Activated T-cell treated with anti-CD3 and anti-CD28 coated beads, Interleukin-2, amount 50 U/mL, for 4 hours (primary cell): ENCODE measurements around the gene HOXB6. TPM values are rescaled to one million over a fixed set of nuclear protein-coding genes. Genes with fewer than 3 reads are reported as not detected.

Experiments used
- ATAC-seq, 2 donors: fragments of 200-7000 bp; cut with Tn5 transposase; one replicate each; pipeline ENCODE4 v1.10.0; 2021
- DNase-seq: peaks from one replicate; pipeline ENCODE4 v3.0.0-alpha.2; 2020
- H3K27me3 Mint-ChIP-seq: one replicate; pipeline ENCODE4 v1.8.0; 2021; ENCODE audit warnings: low read depth, mixed read lengths
- H3K36me3 Mint-ChIP-seq: one replicate; pipeline ENCODE4 v1.8.0; 2022; ENCODE audit warnings: mixed read lengths; ENCODE audit not compliant: insufficient read depth
- H3K4me1 Mint-ChIP-seq: one replicate; pipeline ENCODE4 v1.8.0; 2021; ENCODE audit warnings: low read depth, mixed read lengths
- H3K4me3 Mint-ChIP-seq: one replicate; pipeline ENCODE4 v1.8.0; 2021; ENCODE audit warnings: mild to moderate bottlenecking, moderate library complexity, mixed read lengths
- H3K9me3 Mint-ChIP-seq: one replicate; pipeline ENCODE4 v1.8.0; 2021; ENCODE audit warnings: mixed read lengths
- total RNA-seq, 3 donors: library from RNA; stranded (reverse); gene quantifications; one replicate each; pipeline ENCODE4 v1.2.1, GENCODE V29; 2021

The HOXB6 gene
- total RNA-seq, 3 donors from 2014 or later: 0.24 to 0.27 TPM; not detected in 1

DNA sequence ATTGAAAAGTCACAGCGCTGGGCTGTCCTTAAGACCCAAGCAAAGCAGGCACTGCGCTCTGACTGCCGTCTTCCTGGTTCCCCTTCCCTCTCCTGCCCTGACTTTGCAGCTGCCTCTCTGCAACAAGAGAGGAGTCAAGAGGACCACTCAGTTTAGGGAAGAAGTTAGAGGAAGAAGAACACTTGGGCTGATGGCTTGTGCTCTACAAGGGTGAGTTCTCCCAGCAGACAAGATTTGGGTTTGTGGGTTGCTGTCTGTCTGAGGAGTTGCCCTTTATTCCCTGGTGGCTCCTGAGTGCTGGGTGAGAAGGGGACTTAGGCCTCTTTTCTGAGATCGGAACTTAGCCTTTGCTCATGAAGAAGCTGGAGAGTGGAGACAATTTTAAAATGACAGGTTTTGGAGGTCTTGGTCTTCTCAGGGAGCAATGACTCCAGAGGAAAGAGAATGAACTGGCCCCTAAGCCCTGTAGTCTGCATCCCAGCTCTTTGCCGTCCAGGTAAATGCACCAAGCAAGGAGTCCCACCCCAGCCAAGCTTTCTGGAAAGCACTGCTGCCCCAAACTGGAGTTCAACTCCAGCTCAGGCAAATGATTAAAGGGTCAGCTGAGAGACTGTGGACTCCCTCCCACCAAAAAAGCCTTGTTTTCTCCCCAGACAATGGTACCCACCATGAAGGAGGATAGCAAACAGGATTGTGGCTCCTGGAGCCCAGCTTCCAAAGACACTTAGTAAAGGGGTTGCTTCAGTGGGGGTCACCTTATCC is 24.0 kb upstream of the HOXB6 start:
- H3K27me3 Mint-ChIP-seq: peaks cover 83% of the 10 kb centered on the region
- no peaks in the 10 kb centered on the region for H3K9me3 Mint-ChIP-seq
- ATAC-seq (no peak), DNase-seq (no peak)
- H3K4me1 Mint-ChIP-seq: peaks cover 14% of the 10 kb centered on the region
- H3K4me3 Mint-ChIP-seq: no peak overlapping the region
- no peaks in the 10 kb centered on the region for H3K36me3 Mint-ChIP-seq

DNA sequence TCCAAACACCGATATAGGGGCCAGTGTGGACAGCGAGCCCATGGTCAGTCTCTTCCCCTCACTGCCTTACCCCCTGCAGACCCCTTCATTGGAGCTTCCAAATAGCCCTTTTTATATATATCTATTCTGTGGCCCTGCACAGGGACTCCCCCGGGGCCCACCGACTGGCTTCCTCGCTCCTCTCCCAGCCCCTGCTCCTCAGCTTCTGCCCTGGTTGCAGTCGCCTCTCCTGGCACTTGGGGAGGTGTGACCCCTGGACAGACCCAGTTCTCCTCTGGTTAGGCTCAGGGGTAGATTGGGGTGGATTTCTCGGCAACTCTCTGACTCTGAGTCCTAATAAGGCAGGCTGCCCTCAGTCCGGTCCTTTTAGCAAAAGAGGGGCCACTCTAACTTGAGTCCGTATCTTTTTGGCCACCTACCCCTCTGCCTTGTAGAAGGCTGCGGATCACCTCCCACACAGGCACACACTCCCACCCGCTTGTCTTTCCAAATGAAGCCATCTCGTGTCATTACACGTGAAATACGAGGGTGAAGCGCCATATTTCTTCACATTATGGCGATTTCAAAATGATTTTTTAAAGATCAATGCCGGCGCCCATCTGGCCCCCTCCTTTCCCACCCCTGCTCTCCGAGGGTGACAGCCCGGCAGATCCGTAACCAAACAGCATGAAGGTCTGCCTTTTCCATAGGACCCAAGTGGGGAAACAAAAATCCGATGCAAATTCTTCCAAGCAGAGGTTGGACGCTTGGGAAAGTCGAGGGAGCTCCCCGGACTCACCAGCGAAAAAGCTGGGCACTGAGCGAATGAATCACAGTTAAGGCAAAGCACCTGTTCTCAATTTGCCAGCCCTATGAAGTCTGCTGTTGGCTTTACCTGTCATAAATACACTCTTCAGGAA is 23.1 kb upstream of the HOXB6 start:
- Mint-ChIP-seq H3K9me3 (no peaks in the 10 kb centered on the region), H3K36me3 (no peaks in the 10 kb centered on the region), H3K4me3 (no peak overlapping the region), H3K27me3 (peaks cover 86% of the 10 kb centered on the region), H3K4me1 (peaks cover 13% of the 10 kb centered on the region)
- DNase-seq (no peak), ATAC-seq (no peak)

DNA sequence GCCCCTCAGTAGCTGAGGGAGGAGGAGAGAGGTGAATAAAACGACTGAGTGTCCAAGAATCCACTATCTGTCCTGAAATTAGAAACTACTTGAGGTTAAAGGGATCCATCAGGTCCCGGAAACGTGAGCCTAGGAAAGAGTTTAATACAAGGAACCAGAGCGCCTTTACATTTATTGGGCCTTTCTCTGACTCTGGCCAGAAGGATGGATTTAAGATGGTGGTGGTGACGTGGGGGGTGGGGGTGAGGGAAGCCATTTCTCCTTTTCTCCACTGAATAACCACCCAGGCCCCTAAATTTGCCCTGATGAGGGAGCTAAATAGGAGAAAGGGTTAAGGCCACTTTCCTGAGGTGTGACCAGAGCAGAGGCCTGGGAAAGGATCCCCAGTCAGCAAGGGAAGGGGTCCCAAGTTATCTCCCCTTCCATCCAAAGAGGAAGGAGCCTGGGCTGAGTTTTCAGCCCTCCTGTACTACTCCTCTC is 22.4 kb upstream of the HOXB6 start:
- DNase-seq (no peak), ATAC-seq (no peak)
- H3K36me3 Mint-ChIP-seq: no peaks in the 10 kb centered on the region
- H3K4me1 Mint-ChIP-seq: peaks cover 12% of the 10 kb centered on the region
- no peaks in the 10 kb centered on the region for H3K9me3 Mint-ChIP-seq
- peak overlapping the region; percentile 87 for H3K4me3 Mint-ChIP-seq
- peaks cover 86% of the 10 kb centered on the region for H3K27me3 Mint-ChIP-seq

DNA sequence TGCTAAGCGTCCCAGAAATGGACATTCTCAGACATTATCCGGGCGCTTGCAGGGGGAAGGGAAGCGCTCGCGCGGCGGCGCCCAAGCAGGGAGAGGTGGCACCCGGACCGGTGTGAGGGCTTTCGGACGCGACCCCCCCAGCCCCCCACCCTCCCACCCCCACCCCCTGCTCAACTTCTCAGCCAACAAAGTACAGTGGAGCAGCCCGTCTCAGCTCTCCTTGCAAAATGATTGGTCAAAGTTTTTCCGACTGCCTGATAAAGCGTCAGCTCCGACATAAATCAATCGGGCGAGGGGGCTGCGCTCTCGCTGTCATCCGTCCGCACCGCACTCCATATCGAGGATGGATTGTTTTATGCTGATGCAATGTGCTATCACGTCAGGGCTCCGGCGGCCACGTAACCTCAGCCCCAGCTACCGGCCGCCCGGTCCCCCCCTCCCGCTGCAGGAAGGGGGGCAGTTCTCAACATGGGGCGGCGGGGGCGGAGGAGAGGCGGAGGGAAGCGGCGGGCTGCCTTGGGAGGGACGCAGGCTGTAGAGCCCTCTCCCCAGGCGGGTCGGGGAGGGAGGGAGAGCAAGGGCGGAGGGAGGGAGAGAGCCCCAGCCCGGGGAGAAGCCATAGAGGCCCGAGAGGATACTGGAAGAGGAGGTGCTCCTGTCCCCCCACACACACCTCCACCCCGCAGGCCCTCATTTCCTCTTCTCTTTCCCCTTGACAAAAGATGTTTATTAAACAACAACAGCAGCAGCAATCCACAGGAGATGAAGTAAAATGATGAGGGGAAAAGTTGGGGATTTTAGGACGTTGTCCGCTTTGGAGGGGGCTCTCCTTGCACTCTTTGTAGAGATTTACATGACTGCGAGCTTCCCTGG is 21.7 kb upstream of the HOXB6 start, which contains the start of gene HOXB9:
TSS of gene HOXB9 (minus strand) at position 114 of the 873 bp plus-strand sequence. CDS start at position 25, 89 bp downstream.
- ATAC-seq (peak; percentile 52 to 54), DNase-seq (peak; percentile 59)
- Mint-ChIP-seq H3K4me3 (peak within 1 kb of the TSS; percentile 87), H3K4me1 (peaks cover 12% of the 10 kb centered on the region), H3K27me3 (peaks cover 87% of the 10 kb centered on the region), H3K9me3 (no peaks in the 10 kb centered on the region), H3K36me3 (no peaks in the 10 kb centered on the region)

DNA sequence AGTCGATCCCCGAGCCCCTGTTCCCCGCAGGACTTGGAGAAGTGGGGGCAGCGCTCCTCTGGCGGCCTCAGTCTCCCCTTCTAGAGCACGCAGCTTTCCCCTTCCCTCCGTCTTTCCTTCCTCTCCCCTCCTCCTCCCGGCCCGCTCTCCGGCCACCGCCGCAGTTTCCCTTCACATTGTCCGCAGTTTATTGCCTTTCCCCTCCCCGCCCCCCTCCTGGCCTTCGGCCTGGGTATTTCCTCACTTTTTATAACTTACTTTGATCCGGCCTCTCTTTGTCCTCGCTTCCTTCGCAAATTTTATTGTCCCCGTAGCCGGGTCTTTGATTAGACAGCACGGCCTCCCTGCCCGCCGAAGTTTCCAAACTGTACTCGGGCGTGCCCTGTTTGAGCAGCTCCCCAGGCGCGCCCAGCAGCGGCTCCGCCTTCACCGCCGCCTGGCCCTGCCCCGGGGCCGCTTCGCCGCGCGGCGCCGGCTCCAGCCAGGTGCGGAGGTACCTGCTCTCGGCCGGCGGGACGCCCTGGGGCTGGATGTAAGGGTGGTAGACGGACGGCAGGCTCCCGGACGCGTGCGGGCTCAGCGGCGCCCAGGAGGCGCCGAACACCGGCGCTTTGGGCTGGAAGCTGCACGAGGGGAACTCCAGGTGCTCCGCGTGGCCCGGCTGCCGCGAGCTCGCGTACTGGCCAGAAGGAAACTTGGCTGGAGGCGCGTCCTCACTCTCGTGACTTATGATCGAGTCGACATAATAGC is 20.9 kb upstream of the HOXB6 start:
- H3K36me3 Mint-ChIP-seq: no peaks in the 10 kb centered on the region
- H3K4me3 Mint-ChIP-seq: peak overlapping the region; percentile 87
- peaks cover 12% of the 10 kb centered on the region for H3K4me1 Mint-ChIP-seq
- ATAC-seq (peak; percentile 78 to 80), DNase-seq (no peak)
- H3K27me3 Mint-ChIP-seq: peaks cover 87% of the 10 kb centered on the region
- H3K9me3 Mint-ChIP-seq: no peaks in the 10 kb centered on the region

DNA sequence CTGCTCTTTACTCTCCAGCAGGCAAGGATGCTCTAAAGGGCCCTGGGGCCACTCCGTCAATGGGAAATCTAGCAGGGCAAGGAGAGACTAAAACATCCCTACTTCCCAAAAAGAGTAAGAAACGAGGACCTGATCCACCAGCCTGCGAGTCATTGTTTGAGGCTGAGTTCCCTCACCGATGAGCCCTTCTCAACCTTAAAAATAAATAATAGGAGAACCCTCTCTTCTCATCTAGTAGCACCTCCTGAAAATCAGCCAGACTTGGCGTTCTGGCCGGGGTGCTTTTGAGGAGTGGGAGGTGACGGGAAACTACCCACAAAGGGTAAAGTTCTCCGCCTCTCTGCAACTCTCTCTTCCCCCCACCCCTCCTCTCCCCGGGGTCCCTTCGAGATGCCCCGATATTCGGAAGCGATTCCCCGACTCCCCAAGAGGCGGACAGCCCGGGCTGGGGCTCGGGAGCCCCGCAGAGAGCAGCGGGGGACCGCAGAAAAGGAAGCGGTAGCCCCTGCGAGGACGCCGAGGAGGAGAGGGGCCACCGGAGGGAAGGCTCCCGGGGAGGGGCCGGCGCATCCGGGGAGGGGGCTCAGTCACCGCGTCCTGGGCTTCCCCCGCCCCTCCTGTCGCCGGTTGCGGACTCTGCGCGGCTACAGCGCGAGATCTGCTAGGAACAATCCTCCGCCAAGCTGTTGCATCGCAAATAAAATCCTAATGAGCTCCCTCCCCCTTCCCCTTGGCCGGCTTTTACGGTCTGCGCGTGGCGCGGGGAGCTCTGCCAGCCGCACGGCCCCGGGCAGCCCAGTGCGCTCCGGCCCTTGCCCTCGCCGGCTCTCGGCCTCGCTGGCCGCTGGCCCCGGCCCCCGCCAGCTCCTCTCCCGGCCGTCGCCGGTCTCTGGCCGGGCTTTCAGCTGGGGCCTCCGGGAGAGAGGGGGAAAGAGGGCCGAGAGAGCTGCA is 20.0 kb upstream of the HOXB6 start:
- H3K36me3 Mint-ChIP-seq: no peaks in the 10 kb centered on the region
- peaks cover 12% of the 10 kb centered on the region for H3K4me1 Mint-ChIP-seq
- H3K9me3 Mint-ChIP-seq: no peaks in the 10 kb centered on the region
- ATAC-seq: peak; percentile 25 to 28
- DNase-seq: no peak
- peaks cover 86% of the 10 kb centered on the region for H3K27me3 Mint-ChIP-seq
- peak overlapping the region; percentile 87 for H3K4me3 Mint-ChIP-seq

DNA sequence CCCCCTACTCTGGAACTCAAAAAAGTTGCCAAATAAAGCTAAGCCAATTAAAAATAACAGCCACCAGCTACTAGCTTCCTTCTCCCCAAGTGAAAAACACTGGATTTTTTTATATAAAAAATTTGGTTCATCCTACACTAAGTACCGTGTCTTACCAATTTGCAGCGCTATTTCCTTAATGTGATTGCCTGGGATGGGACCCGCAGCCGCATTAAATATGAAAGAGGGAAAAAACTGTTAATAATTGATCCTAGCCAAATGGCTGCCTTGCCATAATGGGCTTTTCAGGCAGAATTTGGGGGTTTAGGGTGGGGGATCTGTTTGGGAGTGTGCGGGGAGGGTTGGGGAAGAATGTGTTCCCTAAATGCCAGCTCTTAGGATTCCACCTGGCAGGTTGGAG is 19.3 kb upstream of the HOXB6 start:
- Mint-ChIP-seq H3K27me3 (peaks cover 86% of the 10 kb centered on the region), H3K9me3 (no peaks in the 10 kb centered on the region), H3K4me3 (peak overlapping the region; percentile 52), H3K36me3 (no peaks in the 10 kb centered on the region), H3K4me1 (peaks cover 16% of the 10 kb centered on the region)
- DNase-seq (no peak), ATAC-seq (no peak)

DNA sequence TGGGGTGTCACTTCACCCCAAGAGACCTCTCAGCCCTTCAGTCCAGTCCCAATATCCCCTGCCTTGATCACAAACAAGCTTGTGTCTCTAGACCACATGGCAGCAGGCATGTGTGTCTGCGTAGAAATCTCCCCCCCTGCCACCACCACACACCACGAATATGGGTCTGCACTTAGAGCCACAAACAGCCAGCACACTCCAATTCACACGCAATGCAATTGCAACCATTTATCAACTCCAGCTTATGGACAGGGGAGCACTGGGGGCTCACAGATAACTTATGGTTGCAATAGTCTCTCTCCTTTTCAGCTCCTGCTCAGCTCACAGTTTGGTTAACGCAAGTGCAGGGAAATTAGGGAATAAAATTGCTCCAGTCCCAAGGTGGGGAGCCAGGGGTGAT is 18.8 kb upstream of the HOXB6 start:
- Mint-ChIP-seq H3K9me3 (no peaks in the 10 kb centered on the region), H3K36me3 (no peaks in the 10 kb centered on the region), H3K27me3 (peaks cover 86% of the 10 kb centered on the region), H3K4me3 (no peak overlapping the region), H3K4me1 (peaks cover 20% of the 10 kb centered on the region)
- ATAC-seq: no peak
- DNase-seq: no peak

DNA sequence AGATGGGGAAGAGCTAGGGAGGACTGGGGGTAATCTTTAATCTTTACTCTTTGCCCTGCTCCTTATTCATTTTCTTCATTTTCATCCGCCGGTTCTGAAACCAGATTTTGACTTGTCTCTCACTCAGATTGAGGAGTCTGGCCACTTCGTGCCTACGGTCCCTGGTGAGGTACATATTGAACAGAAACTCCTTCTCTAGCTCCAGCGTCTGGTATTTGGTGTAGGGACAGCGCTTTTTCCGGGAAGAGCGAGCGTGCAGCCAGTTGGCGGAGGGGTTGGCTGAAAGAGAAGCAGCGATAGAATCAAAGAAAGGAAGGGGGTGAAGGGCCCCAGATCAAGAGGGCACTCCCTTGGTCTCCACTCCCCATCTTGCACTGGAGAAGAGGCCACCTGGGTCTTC is 18.1 kb upstream of the HOXB6 start:
- Mint-ChIP-seq H3K4me3 (no peak overlapping the region), H3K27me3 (peaks cover 85% of the 10 kb centered on the region), H3K4me1 (peaks cover 26% of the 10 kb centered on the region), H3K9me3 (no peaks in the 10 kb centered on the region), H3K36me3 (no peaks in the 10 kb centered on the region)
- DNase-seq: no peak
- no peak for ATAC-seq

DNA sequence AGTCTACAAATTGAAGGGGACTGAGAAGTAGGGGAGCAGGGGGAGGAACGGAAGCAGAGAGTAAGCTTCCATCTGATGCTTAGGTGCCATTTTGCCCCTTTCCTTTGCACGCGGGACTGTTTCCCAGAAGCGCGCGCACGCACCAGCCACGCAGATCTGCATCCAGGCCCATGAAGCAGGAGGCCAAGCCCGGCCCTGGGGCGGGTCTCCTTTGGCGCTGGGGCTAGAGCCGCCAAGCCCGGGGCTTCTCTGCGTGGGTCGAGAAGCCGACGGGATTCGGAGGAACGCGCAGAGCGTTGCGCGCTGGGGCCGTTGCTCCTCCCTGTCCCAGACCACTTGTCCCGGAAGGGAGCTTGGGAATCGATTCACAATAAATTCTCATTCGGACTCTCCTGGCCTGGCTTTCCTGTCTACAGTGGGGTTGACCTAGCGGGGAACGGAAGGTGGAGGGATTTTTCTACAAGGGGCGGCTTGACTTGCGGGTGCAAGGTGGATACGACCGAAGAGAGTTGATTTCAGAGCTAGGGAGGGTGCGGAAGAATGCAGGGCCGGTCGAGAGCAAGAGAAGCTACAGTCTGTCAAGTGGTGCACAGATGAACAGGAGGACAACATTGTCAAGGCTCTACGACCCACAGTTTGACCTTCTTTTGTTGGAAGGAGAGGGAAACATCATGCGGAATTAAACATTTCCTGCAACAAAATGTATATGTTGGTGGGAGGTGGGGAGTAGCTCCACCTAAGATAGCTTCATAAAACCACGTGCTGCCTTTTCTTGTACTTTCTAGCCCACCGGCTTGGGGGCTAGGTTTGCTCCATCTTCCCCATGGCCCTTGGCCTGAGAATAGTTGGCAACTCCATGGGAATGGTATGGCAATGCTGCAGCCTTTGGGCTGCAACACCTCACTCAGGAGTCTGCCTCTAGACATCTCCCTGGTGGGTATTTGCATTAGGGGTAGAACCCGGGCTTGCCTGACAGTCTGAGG is 16.9 kb upstream of the HOXB6 start:
- Mint-ChIP-seq H3K4me3 (no peak overlapping the region), H3K27me3 (peaks cover 85% of the 10 kb centered on the region), H3K36me3 (no peaks in the 10 kb centered on the region), H3K9me3 (no peaks in the 10 kb centered on the region), H3K4me1 (peaks cover 29% of the 10 kb centered on the region)
- DNase-seq: no peak
- no peak for ATAC-seq

DNA sequence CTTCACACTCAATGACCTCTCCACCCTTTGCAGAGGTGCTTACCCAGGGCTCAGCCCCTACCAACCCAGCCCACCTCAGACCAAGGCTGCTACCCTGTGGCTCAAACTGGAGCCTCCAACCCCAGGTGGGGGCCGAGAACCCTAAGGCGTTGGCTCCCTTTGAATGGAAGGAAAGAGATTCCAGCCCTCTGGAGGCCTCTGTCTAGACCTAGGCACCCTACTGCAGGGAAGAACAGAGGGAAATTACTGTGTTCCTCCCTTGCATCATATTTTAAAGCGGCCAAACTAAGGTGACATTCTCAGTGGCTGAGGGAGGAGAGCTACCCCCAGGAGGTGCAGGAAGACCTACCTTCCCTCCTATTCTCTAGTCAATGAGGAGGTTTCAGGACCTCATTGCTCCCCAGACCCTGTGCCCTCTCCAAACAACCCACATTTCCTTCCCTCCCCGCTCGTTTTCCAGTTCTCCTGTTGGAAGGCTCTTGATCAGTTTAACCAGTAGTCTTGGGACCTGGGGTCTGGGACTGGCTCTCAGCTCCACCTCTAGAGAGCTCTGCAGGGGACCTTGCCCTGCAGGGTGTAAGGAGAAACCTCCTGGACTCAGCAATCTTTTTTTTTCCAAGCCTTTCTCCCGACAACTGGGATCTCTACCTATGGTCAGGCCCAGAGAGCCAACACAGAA is 15.8 kb upstream of the HOXB6 start:
- H3K4me3 Mint-ChIP-seq: no peak overlapping the region
- no peaks in the 10 kb centered on the region for H3K36me3 Mint-ChIP-seq
- peaks cover 26% of the 10 kb centered on the region for H3K4me1 Mint-ChIP-seq
- ATAC-seq (no peak), DNase-seq (no peak)
- no peaks in the 10 kb centered on the region for H3K9me3 Mint-ChIP-seq
- peaks cover 90% of the 10 kb centered on the region for H3K27me3 Mint-ChIP-seq
